HepG2 (cell line): ENCODE data around the gene DTD2. TPM values are rescaled to one million over a fixed set of nuclear protein-coding genes. Genes with fewer than 3 reads are reported as not detected.

Source experiments
- FOXA1 ChIP-seq, 2 experiments: fragments of 450-650 bp in 1 of 2; sonication (generic) in 1 of 2; formaldehyde crosslinking in 1 of 2; IDR thresholded peaks; 2 replicates each; pipeline versions ENCODE4 v1.4.0 to v1.6.1; 2016 to 2020; ENCODE audit warnings: missing genetic modification reagents in 1 of 2
- HDAC1 ChIP-seq: sonication (generic); formaldehyde crosslinking; IDR thresholded peaks from 2 replicates; pipeline ENCODE4 v1.5.1; 2020; ENCODE audit warnings: mild to moderate bottlenecking, missing genetic modification reagents
- KLF13 ChIP-seq: sonication (generic); formaldehyde crosslinking; IDR thresholded peaks from 2 replicates; pipeline ENCODE4 v1.4.0; 2020; ENCODE audit warnings: mild to moderate bottlenecking, missing genetic modification reagents
- KMT2B ChIP-seq: IDR thresholded peaks from 2 replicates; pipeline ENCODE4 v1.6.1; 2016; ENCODE audit warnings: missing genetic modification reagents, missing compliant biosample characterization
- MAF1 ChIP-seq: sonication (generic); formaldehyde crosslinking; IDR thresholded peaks from 2 replicates; pipeline ENCODE4 v1.5.0; 2020; ENCODE audit warnings: missing genetic modification reagents, borderline replicate concordance
- MTF1 ChIP-seq: sonication (generic); formaldehyde crosslinking; IDR thresholded peaks from 2 replicates; pipeline ENCODE4 v1.5.0; 2020; ENCODE audit warnings: missing genetic modification reagents
- RFXANK ChIP-seq: IDR thresholded peaks from 2 replicates; pipeline ENCODE4 v1.6.1; 2016
- SRSF4 ChIP-seq: fragments of 200-400 bp; formaldehyde crosslinking; IDR thresholded peaks from one replicate; pipeline ENCODE4 v1.6.1; 2018; ENCODE audit warnings: mild to moderate bottlenecking, low read depth, low read length, moderate library complexity; ENCODE audit not compliant: poor library complexity, severe bottlenecking
- SSRP1 ChIP-seq: IDR thresholded peaks from 2 replicates; pipeline ENCODE4 v1.6.1; 2016; ENCODE audit warnings: control low read depth
- ZNF17 ChIP-seq: sonication (generic); formaldehyde crosslinking; IDR thresholded peaks from 2 replicates; pipeline ENCODE4 v1.5.0; 2020; ENCODE audit warnings: mild to moderate bottlenecking, missing genetic modification reagents
- ZNF232 ChIP-seq: sonication (generic); formaldehyde crosslinking; IDR thresholded peaks from 2 replicates; pipeline ENCODE4 v1.4.0; 2020; ENCODE audit warnings: missing genetic modification reagents, borderline replicate concordance
- ZNF292 ChIP-seq: sonication (generic); formaldehyde crosslinking; IDR thresholded peaks from 2 replicates; pipeline ENCODE4 v1.8.1; 2022; ENCODE audit warnings: mild to moderate bottlenecking, low read depth, missing genetic modification reagents, borderline replicate concordance
- ZNF569 ChIP-seq: sonication (generic); formaldehyde crosslinking; IDR thresholded peaks from 2 replicates; pipeline ENCODE4 v1.5.0; 2020; ENCODE audit warnings: mild to moderate bottlenecking, missing genetic modification reagents, moderate library complexity, borderline replicate concordance
- ZNF589 ChIP-seq: sonication (generic); formaldehyde crosslinking; conservative IDR thresholded peaks from 2 replicates; pipeline ENCODE4 v1.8.0; 2022; ENCODE audit warnings: mild to moderate bottlenecking, moderate library complexity, missing genetic modification reagents
- ZNF724P ChIP-seq: sonication (generic); formaldehyde crosslinking; IDR thresholded peaks from 2 replicates; pipeline ENCODE4 v1.8.0; 2022; ENCODE audit warnings: missing genetic modification reagents, borderline replicate concordance
- polyA plus RNA-seq, 8 experiments: library from polyadenylated mRNA; depleted of rRNA in 3 of 8; stranded (reverse) in 7 of 8; unstranded in 1 of 8; fragments of >200 nt; fragmentation: Illumina TruSeq in 4 of 8; extraction: Trizol in 4 of 8; gene quantifications; 2 replicates each; pipeline versions ENCODE4 v1.2.1 to v1.2.3, GENCODE V29; 2011 to 2016; ENCODE audit warnings: low read depth in 4 of 8, missing spikeins in 1 of 8, mixed read lengths in 1 of 8; ENCODE audit not compliant: insufficient read depth in 1 of 8
- total RNA-seq, 5 experiments: library from RNA; depleted of rRNA; stranded (reverse); fragments of >200 nt; fragmentation: Illumina TruSeq; extraction: Trizol; gene quantifications; 2 replicates each; pipeline ENCODE4 v1.2.3, GENCODE V29; 2016; ENCODE audit warnings: low read depth in 1 of 5
- TF ChIP-seq, protein P1 (sequence below): IDR thresholded peaks from 2 replicates; pipeline ENCODE4 v1.6.1; 2018; ENCODE audit warnings: missing genetic modification reagents
- TF ChIP-seq, protein P2 (sequence below): sonication (generic); formaldehyde crosslinking; IDR thresholded peaks from 2 replicates; pipeline ENCODE4 v1.8.1; 2023; ENCODE audit warnings: mild to moderate bottlenecking, missing genetic modification reagents
- TF ChIP-seq, protein P3 (sequence below): sonication (generic); formaldehyde crosslinking; IDR thresholded peaks from 2 replicates; pipeline ENCODE4; 2020; ENCODE audit warnings: missing genetic modification reagents, mild to moderate bottlenecking, borderline replicate concordance
- TF ChIP-seq, protein P4 (sequence below): sonication (generic); formaldehyde crosslinking; IDR thresholded peaks from 2 replicates; pipeline ENCODE4 v1.5.1; 2020; ENCODE audit warnings: mild to moderate bottlenecking, missing genetic modification reagents, moderate library complexity

DTD2 gene
- total and polyA plus RNA-seq, 2 of the 13 experiments (the other 11 are each of a cell fraction or from before 2014, with no cell fraction given): 22.3 to 49.8 TPM

DNA sequence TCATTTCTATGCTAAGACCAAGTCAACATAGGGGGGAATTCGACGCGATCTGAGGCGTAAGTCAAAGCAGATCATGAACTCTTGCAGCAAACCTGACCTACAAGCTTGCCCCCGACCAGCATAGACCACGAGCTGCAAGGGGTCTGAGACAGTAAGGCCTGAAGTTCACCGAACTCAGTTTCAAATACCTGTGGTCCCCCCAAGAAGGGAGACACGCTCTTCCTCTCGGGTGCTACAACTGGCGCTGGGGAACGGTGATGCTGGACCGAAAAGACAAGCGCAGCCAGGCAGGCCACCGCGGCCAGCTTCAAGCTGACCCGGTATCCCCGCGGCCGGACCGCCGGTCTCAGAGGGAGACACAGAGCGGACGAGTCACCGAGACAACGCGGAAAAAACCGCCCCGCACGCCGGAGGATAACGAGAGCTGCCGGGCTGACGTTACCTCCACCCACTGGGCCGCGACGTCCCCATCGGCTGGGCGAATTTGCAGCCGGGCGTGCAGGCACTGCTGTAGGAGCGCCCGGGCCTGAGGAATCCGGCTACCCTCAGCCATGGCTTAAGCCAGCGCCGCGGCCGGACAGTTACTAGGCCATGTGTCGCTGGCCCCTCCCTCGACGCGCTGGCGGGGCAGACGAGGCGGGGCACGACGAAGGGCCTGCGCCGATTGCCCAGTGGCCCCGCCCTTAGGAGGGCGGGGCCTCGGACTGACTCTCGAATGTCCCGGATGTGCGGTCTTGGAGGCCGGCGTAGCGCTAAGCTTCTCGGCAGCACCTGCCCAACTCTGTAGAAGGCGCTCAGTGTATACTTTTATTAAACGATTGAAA lies at the start of gene DTD2 (continued):
- TF ChIP-seq HDAC1 (CRISPR knock-in tag): peak; percentile 100
- TF ChIP-seq, protein P1, sequence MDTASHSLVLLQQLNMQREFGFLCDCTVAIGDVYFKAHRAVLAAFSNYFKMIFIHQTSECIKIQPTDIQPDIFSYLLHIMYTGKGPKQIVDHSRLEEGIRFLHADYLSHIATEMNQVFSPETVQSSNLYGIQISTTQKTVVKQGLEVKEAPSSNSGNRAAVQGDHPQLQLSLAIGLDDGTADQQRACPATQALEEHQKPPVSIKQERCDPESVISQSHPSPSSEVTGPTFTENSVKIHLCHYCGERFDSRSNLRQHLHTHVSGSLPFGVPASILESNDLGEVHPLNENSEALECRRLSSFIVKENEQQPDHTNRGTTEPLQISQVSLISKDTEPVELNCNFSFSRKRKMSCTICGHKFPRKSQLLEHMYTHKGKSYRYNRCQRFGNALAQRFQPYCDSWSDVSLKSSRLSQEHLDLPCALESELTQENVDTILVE (CRISPR knock-in tag): peak; percentile 91
- TF ChIP-seq MAF1 (CRISPR knock-in tag): peak; percentile 98
- TF ChIP-seq ZNF292: peak; percentile 100
- peak; percentile 96 for TF ChIP-seq MTF1 (CRISPR knock-in tag)
- peak; percentile 20; the same call in 1 of the 2 replicates for TF ChIP-seq SSRP1 (CRISPR knock-in tag)
- peak; percentile 83 for TF ChIP-seq SRSF4
- TF ChIP-seq ZNF232 (CRISPR knock-in tag): peak; percentile 99
- TF ChIP-seq ZNF569 (CRISPR knock-in tag): peak; percentile 100
- TF ChIP-seq, protein P2, sequence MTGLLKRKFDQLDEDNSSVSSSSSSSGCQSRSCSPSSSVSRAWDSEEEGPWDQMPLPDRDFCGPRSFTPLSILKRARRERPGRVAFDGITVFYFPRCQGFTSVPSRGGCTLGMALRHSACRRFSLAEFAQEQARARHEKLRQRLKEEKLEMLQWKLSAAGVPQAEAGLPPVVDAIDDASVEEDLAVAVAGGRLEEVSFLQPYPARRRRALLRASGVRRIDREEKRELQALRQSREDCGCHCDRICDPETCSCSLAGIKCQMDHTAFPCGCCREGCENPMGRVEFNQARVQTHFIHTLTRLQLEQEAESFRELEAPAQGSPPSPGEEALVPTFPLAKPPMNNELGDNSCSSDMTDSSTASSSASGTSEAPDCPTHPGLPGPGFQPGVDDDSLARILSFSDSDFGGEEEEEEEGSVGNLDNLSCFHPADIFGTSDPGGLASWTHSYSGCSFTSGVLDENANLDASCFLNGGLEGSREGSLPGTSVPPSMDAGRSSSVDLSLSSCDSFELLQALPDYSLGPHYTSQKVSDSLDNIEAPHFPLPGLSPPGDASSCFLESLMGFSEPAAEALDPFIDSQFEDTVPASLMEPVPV (CRISPR knock-in tag): peak; percentile 99
- TF ChIP-seq, protein P3, sequence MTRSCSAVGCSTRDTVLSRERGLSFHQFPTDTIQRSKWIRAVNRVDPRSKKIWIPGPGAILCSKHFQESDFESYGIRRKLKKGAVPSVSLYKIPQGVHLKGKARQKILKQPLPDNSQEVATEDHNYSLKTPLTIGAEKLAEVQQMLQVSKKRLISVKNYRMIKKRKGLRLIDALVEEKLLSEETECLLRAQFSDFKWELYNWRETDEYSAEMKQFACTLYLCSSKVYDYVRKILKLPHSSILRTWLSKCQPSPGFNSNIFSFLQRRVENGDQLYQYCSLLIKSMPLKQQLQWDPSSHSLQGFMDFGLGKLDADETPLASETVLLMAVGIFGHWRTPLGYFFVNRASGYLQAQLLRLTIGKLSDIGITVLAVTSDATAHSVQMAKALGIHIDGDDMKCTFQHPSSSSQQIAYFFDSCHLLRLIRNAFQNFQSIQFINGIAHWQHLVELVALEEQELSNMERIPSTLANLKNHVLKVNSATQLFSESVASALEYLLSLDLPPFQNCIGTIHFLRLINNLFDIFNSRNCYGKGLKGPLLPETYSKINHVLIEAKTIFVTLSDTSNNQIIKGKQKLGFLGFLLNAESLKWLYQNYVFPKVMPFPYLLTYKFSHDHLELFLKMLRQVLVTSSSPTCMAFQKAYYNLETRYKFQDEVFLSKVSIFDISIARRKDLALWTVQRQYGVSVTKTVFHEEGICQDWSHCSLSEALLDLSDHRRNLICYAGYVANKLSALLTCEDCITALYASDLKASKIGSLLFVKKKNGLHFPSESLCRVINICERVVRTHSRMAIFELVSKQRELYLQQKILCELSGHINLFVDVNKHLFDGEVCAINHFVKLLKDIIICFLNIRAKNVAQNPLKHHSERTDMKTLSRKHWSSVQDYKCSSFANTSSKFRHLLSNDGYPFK (CRISPR knock-in tag): peak; percentile 99
- TF ChIP-seq RFXANK: peak; percentile 91
- TF ChIP-seq KLF13: peak; percentile 100
- peak; percentile 93 for TF ChIP-seq ZNF17 (CRISPR knock-in tag)
- TF ChIP-seq ZNF589 (CRISPR knock-in tag): peak; percentile 99
- TF ChIP-seq KMT2B: peak; percentile 100
- TF ChIP-seq ZNF724P (CRISPR knock-in tag): peak; percentile 100
- TF ChIP-seq, protein P4, sequence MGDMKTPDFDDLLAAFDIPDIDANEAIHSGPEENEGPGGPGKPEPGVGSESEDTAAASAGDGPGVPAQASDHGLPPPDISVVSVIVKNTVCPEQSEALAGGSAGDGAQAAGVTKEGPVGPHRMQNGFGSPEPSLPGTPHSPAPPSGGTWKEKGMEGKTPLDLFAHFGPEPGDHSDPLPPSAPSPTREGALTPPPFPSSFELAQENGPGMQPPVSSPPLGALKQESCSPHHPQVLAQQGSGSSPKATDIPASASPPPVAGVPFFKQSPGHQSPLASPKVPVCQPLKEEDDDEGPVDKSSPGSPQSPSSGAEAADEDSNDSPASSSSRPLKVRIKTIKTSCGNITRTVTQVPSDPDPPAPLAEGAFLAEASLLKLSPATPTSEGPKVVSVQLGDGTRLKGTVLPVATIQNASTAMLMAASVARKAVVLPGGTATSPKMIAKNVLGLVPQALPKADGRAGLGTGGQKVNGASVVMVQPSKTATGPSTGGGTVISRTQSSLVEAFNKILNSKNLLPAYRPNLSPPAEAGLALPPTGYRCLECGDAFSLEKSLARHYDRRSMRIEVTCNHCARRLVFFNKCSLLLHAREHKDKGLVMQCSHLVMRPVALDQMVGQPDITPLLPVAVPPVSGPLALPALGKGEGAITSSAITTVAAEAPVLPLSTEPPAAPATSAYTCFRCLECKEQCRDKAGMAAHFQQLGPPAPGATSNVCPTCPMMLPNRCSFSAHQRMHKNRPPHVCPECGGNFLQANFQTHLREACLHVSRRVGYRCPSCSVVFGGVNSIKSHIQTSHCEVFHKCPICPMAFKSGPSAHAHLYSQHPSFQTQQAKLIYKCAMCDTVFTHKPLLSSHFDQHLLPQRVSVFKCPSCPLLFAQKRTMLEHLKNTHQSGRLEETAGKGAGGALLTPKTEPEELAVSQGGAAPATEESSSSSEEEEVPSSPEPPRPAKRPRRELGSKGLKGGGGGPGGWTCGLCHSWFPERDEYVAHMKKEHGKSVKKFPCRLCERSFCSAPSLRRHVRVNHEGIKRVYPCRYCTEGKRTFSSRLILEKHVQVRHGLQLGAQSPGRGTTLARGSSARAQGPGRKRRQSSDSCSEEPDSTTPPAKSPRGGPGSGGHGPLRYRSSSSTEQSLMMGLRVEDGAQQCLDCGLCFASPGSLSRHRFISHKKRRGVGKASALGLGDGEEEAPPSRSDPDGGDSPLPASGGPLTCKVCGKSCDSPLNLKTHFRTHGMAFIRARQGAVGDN (CRISPR knock-in tag): peak; percentile 100
- TF ChIP-seq FOXA1 (IDR thresholded peaks at IDR 0.05): no peak
- TF ChIP-seq FOXA1 (CRISPR knock-in tag; IDR thresholded peaks at IDR 0.05): peak; percentile 58
